ENCODE results near the gene DTNB.

GRCh38 chr2:25473131-25473530 is 200.2 kb downstream of the DTNB start:
- TF ChIP-seq CTCF (IDR thresholded peaks at IDR 0.05), result no peak
- TF ChIP-seq POLR2A (IDR thresholded peaks at IDR 0.05), result no peak
- no peak for TF ChIP-seq EP300 (IDR thresholded peaks at IDR 0.05)

All from ovary (tissue), 3 donors.